ENCODE measurements around the gene CRYBG3.

The CRYBG3 gene

DNA sequence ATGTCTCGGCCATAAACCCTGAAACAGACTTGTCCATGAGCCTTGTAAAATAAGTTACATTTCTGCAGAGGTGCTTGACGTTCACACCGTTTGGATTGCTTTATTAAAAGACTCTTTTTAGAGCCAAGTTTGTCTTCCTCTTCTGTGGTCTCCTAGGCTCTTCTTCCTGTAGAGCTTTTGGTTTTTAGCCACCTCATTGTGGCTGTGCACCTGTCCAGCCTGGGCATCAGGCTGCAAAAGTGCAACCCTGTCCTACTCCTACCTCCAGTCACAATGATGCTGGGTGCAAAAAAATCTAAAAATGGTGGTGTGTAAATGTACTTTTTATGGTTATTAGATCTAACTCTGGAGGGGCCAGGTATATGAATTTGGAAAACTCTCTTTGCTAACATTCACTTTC is 153.2 kb downstream of the CRYBG3 start:
- DNase-seq (ENCODE audit: low spot score) = no peak

DNA sequence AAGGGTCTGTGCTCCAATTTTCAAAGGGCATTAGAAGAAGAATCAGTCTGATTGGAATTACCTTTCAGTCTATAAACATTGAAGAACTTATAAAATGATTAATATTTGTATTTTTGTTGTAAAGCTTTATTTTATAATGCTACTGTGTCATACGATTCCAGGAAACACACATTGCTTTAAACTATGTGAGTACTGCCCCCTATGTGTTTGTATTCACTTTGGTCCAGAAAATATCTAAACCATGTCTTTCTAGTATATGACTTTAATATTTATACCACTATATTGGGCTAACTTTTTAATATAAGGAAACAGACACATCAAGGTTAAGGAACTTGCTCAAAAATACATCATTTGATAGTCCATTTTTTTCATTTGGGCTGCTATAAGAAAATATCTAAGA is 153.7 kb downstream of the CRYBG3 start:
- no peak for DNase-seq (ENCODE audit: low spot score)

DNA sequence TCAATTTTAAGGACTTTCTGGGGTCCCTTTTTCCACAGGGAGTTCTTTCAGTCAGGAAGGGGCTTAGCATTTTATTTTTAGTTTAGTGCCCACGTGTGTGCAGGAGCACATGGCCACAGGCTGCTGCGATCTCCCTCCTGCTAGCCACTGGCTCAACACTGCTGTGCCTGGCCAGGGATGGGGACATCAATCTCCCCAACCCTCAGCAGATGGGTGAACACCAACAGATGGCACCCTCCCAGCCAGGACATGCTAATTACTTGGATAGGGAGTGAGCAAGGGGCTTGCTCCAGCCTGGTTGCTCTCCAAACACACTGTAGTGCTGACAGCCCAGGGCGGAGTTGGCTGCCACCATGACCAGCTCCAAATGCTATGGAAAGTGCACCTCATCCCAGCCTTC is 157.8 kb downstream of the CRYBG3 start:
- no peak for DNase-seq (ENCODE audit: low spot score)

DNA sequence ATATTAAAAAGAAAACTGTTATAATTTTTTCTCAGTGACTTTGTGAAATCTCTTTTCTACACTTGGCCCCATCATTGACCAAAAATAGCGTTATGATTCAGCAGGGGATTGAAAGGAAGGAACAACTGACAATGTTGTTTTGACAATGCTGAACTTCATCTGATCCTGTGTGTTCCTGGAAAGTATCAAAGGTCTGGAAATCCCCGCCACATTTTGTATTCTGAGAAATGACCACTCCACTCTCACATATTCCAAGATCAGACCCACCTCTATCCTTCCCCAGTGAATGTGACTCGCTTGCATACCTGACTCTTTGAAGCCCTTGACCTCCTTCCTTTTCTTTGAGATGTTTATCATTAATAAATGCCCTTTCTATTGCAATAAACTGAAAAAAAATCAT is 160.1 kb downstream of the CRYBG3 start:
- DNase-seq (ENCODE audit: low spot score) = no peak

DNA sequence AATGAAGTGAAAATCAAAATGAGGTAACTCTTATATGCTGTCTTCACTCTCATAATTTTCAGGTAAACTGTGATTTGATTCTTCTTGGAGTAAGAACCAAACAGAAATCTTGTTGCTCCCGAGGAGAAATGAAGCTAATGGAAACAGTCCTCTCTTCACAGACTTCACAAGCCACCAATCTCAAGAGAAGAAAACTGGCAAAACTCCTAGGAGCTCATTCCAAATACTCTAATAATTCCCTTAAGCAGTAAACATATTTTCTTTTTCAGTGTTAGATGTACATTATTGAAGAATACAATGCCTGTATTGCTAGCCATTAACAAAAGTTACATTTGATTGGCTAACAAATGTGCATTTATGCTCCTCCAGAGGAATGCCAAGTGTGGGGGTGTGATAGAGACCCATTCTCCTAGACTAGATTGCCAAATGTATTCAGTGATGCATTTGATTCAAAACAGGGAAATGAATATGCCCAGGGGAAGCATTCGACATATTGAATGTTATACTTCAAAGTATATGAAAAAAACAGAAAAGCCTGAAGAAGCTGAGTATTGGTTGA is 162.2 kb downstream of the CRYBG3 start:
- no peak for DNase-seq (ENCODE audit: low spot score)

DNA sequence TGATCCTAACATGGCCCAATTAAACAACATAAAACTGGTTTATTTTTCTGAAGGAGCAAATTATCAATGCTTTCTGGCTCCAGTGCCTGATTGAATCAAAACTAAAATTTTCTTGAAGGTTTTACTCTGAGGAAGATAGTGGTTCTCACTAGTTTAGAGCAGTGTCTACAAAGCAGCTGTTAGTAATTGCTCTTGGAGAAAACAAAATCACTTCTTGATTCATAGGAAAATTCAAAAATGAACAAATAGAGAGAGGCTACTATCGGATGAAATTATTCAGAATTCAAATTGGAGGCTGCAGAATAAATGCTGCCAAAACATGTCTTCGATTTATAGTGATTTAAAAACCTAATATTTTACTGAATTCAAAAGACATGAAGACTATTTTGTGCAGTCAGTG is 165.5 kb downstream of the CRYBG3 start:
- DNase-seq (ENCODE audit: low spot score) = no peak

DNA sequence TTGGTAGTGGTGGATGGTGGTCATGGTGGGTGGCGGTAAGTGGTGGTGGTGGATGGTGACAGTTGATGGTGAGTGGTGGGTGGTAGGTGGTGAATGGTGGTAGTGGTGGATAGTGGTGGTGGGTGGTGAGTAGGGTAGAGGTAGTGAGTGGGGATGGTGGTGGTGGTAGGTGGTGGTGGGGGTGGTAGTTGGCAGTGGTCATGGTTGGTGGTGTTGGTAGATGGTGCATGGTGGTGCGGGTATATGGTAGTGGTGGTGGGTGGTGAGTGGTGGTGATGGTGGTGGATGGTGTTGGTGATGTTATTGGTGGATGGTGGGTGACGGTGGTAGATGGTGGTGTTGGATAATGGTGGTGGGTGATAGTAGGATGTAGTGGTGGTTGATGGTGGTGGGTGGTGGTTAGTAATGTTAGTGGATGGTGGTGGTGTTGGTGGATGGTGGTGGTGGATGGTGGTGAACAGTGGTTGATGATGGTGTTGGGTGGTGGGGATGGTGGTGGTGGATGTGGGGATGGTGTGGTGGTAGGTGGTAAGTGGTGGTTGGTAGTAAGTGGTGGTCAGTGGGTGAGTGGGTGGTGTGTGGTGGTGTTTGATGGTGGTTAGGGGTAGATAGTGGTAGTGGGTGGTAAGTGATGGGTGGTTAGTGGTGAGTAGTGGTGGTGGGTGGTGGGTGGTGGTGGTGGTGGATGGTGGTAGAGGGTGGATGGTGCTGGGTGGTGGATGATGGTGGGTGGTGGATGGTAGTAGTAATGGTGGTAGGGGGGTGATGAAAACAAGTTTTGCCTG is 167.2 kb downstream of the CRYBG3 start:
- no peak for DNase-seq (ENCODE audit: low spot score)

DNA sequence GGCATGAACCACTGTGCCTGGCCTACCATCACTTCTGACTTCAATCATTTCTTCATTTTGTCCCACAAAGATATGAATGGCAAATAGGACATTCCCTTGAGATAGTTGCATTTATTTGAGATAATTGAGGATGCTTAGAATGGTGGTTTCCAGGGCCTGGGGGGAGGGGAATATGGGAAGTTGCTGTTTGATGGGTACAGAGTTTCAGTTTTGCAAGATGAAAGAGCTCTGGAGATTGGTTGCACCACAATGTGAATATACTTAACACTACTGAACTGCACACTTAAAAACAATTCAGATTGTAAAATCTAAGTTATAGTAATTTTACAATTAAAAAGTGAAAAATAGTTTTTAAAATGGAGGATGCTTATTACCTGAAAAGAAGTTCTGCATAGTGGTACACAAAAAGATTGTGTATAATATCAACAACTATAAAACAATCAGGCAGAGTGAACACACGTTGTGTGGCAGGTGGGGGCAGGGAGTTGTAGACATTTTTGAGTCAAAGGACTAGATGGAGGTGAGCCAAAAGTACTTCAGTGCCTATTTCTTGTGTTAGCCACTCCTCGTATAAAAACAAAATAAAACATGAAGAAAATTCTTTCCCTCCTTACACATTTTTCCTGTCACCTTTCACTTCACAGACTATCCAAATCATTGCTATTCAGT is 168.9 kb downstream of the CRYBG3 start:
- no peak for DNase-seq (ENCODE audit: low spot score)

DNA sequence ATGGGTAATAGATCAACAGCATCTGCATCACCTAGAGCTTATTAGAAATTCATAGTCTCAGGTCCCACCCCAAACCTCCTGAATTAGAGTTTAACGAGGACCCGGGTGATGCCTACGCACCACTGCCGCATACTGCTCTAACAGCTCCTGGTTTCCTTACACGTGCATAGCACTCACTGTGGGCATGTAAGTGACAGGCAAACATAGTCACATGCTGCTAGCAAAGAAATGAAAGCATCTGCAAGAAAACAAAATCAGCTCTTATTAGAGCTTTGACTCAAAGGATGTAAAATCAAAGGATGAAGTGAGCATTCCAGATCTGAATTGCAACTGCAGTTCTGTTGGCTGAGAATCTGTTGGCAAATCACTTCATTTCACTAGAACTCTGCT is 169.5 kb downstream of the CRYBG3 start:
- DNase-seq (ENCODE audit: low spot score) = no peak

DNA sequence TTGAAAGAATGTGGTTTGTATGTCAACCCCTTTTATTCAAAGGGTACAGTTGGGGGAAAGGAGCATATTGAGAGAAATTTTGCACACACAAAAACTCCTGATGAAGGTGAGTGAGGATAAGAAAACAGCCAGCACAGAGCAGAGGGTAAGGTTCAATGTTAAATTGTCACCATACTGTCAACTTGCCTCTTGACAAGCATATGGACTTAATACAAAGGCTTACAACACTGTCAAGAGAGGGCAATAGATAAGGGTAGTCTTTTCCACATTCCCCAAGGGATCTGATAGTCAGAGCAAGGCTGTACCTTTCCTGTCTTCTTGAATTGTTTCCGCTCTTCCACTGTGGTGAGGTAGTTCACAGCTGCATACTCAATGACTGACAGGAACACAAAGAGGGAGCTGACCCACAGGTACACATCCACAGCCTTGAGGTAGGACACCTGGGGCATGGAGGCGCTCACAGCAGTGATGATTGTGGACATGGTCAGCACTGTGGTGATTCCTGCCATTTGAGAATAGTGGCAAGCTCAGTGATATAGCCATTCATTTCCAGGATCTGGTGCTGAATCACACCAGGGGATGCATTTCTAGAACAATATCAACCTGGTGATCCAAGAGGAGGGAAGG is 170.8 kb downstream of the CRYBG3 start:
- no peak for DNase-seq (ENCODE audit: low spot score)

DNA sequence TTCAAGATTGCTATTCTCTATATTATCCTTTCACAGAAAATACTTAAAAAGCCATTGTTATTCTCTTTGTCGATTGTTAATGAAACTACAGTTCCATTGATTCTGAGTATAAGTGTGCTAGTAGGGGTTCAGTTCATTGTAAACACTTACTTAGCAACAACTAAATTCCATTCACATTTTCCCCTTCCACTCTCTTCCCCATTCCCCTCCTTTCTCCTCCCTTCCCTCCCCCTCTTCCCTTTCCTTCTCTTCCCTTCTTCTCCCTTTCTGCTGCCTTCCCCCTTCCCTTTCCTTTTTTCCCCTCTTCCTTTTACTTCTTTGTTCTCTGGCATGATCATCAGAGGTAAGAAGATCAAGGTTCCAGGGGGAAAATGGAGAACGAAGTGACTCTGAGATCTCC is 171.7 kb downstream of the CRYBG3 start:
- DNase-seq (ENCODE audit: low spot score) = no peak

DNA sequence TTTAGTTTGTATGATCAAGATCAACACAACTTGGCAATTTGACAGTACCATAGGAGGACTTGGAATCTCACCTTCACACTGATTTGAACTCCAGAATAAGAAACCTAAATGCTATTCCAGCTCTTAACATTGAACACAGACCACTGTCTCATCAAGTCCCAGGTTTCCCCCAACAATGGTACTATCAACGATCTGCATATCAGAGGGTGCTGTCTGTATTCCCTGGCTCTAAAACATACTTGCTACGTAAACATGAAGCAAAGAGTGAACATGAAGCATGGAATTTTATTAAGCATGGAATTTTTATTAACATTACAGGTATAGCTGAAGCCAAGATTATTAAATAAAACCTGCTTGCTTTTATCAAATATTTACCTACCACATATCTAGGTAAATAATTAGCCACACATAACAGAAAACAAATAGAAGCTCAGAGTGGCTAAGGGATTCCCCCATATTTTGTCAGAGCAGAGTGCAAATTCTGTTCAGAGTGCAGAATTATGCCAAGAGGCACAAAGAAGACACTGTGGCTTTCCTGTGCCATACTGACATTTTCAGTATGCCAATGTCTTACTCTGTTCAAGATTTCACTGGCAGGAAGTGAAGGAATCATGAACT is 172.6 kb downstream of the CRYBG3 start:
- DNase-seq (ENCODE audit: low spot score) = no peak

All from germinal center (tissue), 1 donor.